Coronary artery (tissue), 2 donors: ENCODE results near the gene PRKG1.
"Not testable (repeated sequence)": the region's sequence is repeated elsewhere in the genome, so short reads cannot be mapped to it uniquely, and the experiment has no call there.

Source experiments
- DNase-seq: peaks from one replicate; pipeline ENCODE4 v3.0.0-alpha.2; 2017; ENCODE audit warnings: low spot score
- H3K27ac ChIP-seq, 2 donors: fragments of 200-600 bp; sonication (generic); one replicate each; pipeline ENCODE4 v1.5.1; 2016 to 2019
- H3K4me3 ChIP-seq: fragments of 200-600 bp; sonication (generic); 2 replicates; pipeline ENCODE4 v1.5.1; 2016; ENCODE audit warnings: mild to moderate bottlenecking, moderate library complexity
- CTCF ChIP-seq: fragments of 200-600 bp; sonication (generic); IDR thresholded peaks from one replicate; pipeline ENCODE4 v1.5.1; 2019; ENCODE audit warnings: antibody characterized with exemption

The PRKG1 gene

GRCh38 chr10:51144161-51144781 is 70.0 kb downstream of the PRKG1 start:
- no peak for TF ChIP-seq CTCF

GRCh38 chr10:51145375-51145774 is 71.1 kb downstream of the PRKG1 start:
- peak overlapping the region; percentile 1 to 32 for H3K27ac ChIP-seq
- DNase-seq = no peak
- TF ChIP-seq CTCF = no peak
- H3K4me3 ChIP-seq = no peak overlapping the region

More at GRCh38 chr10:51144161-51144781, 70.0 kb downstream of the PRKG1 start:
- Histone ChIP-seq H3K27ac (peak overlapping the region in 1 of 2 donors; percentile 1), H3K4me3 (no peak overlapping the region)
- no peak for DNase-seq

- TF ChIP-seq CTCF = no peak
- H3K4me3 ChIP-seq = no peak overlapping the region
- DNase-seq = no peak
- H3K27ac ChIP-seq = no peak overlapping the region
Measured at GRCh38 chr10:51147644-51148399, 73.5 kb downstream of the PRKG1 start.

GRCh38 chr10:51156926-51157325 is 82.6 kb downstream of the PRKG1 start:
- Histone ChIP-seq H3K27ac (no peak overlapping the region), H3K4me3 (no peak overlapping the region)
- no peak for DNase-seq
- no peak for TF ChIP-seq CTCF

- no peak overlapping the region for H3K27ac ChIP-seq
- H3K4me3 ChIP-seq = no peak overlapping the region
- DNase-seq = no peak
- no peak for TF ChIP-seq CTCF
Measured at GRCh38 chr10:51158832-51159231, 84.5 kb downstream of the PRKG1 start.

- DNase-seq = no peak
- TF ChIP-seq CTCF = no peak
- Histone ChIP-seq H3K27ac (no peak overlapping the region), H3K4me3 (no peak overlapping the region)
Measured at GRCh38 chr10:51159841-51160240, 85.6 kb downstream of the PRKG1 start.

GRCh38 chr10:51162002-51162401 is 87.7 kb downstream of the PRKG1 start:
- Histone ChIP-seq H3K27ac (no peak overlapping the region), H3K4me3 (no peak overlapping the region)
- TF ChIP-seq CTCF = no peak
- DNase-seq = no peak

- not testable (repeated sequence) for H3K4me3 ChIP-seq, H3K27ac ChIP-seq, DNase-seq
Measured at GRCh38 chr10:51163380-51164049, 89.2 kb downstream of the PRKG1 start.
